ENCODE results near the gene ZNF423. TPM values are rescaled to one million over a fixed set of nuclear protein-coding genes. Genes with fewer than 3 reads are reported as not detected.

The ZNF423 gene
- polyA plus RNA-seq, 3 donors, result 1.9 to 15.4 (median 8.7) TPM

DNA sequence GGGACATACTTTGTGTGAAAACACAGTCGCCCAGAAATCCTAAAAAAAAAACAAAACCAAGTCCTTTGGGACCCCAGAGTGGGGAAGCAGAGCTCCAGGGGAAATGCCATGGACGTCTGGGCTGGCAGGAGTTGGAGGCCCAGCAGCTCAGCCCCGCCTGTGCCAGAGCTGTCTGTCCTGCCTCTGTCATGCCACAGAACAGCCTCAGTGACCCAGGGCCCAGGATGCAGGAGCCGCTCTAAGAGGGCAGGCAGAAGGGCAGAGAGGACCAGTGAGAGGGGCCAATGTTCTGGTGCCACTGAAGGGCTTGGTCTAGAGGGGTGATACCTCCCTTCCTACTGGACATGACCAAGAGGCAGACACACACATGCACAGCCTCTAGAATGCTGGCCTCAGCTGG is 316.2 kb downstream of the ZNF423 start:
- H3K27ac ChIP-seq (ENCODE audit: low read depth, low read length), result no peak overlapping the region
- 55 to 83% (median 65%) methylated on average over 4 of the region's 4 CpGs for WGBS, 3 donors

DNA sequence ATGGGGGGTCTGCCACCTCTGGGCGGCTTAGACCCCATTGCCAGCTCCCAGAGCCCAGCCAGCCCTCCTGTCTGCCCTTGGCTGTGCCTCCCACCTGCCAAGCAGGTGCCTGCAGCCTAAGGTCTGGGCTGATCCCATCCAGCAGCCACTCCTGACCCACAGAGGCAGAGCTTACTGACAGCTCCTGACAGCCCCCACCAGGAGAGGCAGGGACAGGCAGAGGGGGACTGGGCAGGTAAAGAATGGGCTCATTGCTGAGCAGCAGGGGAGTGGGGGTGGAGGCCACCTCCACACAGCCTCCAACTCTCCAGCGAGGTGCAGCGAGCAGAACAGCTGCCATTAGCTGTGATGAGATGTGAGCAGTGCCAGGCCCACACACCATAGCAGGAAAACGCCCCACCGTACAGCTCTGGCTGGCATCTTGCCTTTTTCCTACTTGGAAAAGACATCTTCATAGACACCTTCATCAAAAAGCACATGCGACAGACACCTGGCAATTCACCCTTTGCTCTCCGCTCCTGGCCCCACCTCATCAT is 317.9 kb downstream of the ZNF423 start:
- no peak overlapping the region for H3K27ac ChIP-seq (ENCODE audit: low read depth, low read length)
- 91 to 94% (median 93%) methylated on average over 7 of the region's 7 CpGs for WGBS, 3 donors

DNA sequence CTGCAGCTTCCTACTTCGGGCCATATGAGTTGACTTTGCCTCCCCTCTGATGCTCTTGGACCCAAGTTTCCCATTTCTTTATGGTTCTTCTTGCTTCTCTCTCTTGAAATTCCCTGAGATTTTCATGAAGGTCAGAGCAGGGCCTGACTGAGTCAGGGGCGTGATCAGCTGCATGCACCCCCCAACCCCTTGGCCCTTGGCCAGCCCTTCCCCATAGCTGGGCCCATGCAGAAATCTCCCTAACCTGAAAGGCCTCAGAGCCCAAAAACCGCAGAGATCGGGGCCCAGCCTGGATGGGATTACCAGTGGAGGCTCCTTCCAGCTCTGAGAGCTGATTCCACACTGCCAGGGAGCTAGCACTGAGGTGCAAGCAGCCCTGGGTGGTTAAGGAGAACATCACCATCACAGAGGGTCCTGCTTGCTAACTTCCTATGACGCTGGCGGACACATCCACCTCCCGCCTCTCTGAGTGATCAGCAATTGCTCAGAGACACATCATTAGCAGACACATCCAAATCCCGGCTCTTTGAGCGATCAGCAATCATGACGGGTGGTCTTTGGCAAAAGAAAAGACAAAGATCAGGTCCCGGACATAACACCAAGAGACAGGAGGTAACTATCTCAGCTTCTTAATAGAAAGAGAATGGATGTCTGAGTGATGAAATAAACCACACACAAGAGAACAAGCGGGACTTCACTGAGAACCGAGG is 320.9 kb downstream of the ZNF423 start:
- no peak overlapping the region for H3K27ac ChIP-seq (ENCODE audit: low read depth, low read length)
- WGBS, 3 donors, result 83 to 90% (median 90%) methylated on average over 13 of the region's 13 CpGs

DNA sequence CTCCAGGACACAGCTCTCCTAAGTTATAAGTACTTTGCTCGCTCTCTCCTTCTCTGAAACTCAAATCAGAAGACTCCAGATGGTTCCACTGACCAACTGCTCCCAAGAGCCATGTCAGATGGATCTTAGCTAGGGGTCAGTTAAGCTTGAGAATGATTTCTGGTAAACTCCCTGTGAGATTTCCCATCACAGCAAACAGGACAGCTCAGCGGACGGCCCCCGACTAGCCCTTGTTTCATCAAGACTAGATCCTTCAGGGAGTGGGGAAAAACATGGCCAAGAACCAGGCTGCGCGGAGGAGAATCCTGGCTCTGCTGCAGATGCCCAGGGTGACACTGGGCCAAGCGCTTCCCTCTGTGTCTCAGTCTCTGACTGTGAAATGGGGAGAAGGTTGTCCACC is 322.5 kb downstream of the ZNF423 start:
- 76 to 89% (median 79%) methylated on average over 7 of the region's 7 CpGs for WGBS, 3 donors
- H3K27ac ChIP-seq (ENCODE audit: low read depth, low read length), result no peak overlapping the region

DNA sequence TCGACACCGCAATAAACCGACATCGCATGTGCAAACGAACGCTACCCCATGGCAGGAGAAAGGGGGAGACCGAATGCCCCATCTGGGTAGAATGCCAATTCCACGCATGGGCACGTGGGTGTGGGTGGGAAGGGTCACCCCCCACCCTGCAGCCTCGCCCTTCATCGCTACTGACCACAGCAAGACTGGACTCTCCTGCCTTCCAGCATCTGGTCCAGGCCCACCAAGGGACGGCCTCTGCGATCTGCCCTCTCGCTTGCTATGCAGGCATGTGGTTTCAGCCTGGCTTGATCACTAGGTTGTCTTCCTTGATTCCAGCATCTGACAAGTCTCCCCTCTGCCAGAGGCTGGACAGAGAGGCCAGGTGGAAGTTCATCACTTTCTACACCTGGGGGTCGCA is 323.0 kb downstream of the ZNF423 start:
- WGBS, 3 donors, result 92 to 98% (median 93%) methylated on average over 15 of the region's 15 CpGs
- H3K27ac ChIP-seq (ENCODE audit: low read depth, low read length), result no peak overlapping the region

DNA sequence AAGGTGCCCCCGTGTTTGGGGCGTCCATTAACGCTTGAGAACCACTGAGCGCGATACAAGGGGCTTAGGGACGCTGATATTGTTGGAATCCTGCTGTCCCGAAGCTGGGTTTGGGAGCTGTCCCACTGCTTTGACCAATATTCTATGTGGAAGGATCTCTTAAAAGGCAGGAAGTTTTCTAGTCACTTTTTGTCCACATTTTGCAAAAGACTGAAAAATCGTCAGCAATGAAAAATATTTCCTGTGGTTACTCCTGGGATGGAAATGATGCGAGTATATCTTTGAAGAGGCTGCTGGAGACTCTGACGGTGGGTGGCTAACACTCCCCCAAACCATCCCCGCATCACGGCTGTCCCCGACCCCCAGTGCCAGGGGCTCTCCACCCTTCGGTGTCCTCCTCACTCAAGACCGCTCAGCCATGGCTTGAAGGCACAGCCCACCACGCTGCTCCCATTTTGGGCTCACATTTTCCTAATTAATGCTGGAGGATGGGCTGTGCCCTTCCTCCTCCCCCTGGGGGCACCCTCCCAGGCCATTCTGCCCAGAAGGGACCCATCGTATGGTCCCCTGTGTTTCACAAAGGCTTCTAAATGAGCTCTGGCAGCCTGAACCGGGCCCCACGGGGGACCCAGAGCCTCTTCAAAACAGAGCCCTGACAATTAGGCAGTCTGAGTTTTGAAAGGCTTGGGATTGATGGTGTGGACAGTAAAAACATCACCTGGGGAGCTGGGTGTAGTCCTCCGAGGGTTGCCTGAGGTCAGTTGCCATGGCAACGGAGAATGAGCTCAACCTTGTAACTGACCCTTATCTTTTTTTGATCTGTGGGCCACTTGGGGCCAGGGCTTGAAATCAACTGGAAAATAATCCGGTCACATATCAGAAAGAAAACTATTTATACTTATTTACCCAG is 323.7 kb downstream of the ZNF423 start:
- WGBS, 3 donors, result 70 to 81% (median 71%) methylated on average over 22 of the region's 22 CpGs
- no peak overlapping the region for H3K27ac ChIP-seq (ENCODE audit: low read depth, low read length)

DNA sequence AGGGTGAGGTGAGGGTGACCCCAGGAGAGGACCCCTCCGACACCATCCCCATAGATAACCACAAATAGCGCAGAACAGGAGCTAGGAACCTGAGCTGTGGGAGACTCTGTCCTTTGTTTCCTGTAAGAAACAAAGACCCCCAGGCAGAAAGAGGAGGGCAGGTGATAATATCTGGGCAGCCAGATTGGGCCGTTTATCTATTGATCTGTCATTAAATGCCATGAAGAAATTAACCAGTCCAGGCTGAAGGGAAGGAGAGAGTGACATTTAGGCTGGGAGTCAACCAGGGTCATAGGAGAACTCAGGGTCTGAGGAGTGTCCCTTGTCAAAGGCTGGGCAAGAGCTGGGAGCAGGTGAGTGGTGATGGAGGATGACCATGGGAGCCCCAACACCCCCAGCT is 324.5 kb downstream of the ZNF423 start:
- H3K27ac ChIP-seq (ENCODE audit: low read depth, low read length), result no peak overlapping the region
- 75 to 89% (median 88%) methylated on average over 3 of the region's 3 CpGs for WGBS, 3 donors

DNA sequence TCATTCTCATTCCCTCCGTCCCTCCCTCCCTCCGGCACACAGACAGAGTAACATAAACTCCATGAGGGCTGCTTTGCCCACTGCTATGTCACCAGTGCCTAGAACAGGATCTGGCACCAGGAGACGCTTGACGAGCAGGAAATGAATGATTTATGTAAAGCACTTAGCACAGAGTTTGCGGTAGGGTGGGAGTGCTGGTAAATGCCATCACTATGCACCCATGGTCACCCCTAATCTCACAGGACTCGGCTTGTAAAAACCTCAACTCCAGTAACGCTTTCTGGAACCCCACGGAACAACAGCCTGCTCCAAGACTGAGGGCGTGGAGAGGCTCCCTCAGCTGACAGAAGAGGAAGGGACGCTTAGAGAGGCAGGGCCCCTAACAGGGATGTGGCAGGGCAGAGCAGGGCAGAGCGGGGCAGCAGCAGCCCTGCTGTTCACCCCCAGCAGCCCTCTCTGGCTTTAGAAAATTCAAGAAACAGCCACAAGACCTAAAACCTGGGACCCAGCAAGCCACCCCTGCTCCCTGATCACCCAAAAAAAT is 325.4 kb downstream of the ZNF423 start:
- 49 to 76% (median 62%) methylated on average over 11 of the region's 11 CpGs for WGBS, 3 donors
- H3K27ac ChIP-seq (ENCODE audit: low read depth, low read length), result no peak overlapping the region

DNA sequence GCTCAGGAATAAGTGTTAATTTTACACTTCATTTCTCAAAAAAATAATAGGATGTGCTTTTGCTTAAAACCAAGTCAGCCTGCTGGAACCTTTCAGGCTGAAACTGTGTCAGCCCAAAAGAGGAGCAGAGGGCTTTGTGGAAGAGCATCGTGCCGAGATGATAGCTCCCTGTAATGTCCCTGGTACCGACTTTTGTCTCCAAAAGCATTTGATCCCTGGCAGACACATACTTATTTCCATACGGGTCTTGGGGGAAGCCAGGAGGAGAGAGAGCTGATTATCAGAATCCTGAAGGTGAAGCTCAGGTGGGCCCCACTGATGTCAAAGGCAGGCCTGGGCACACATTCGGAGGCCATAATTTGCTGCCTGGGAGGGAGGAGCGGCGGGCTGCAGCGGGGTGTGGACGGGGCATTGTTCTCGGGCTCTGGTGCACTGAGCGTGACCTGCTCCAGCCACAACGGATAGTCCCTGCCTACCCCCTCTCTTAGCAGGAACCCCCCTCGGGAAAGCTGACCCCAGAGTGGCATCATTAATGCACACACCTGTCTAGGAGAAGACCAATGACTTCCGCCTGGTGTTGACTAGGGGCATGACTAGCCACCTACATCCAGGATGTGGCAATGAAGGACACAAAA is 326.4 kb downstream of the ZNF423 start:
- no peak overlapping the region for H3K27ac ChIP-seq (ENCODE audit: low read depth, low read length)
- WGBS, 3 donors, result 87 to 89% (median 88%) methylated on average over 14 of the region's 14 CpGs

DNA sequence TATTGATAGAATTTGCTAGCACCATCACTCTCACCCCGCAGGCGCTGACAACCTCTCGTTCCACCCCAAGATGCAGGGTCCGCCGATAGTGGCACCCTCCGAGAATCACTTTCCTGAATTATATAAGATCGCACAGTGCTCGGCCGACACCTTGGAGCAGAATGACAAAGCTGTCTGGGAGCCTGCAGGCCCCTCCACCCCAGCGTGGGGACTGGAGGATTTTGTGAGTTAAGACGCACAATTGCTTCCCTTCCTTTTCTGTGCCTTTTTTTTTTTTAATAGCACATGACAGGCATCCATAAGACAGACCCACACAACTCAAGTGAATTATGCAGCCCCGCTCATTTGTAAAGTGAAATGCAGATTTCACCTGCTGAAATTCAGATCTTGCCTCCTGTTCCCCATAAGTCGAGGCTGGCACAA is 327.0 kb downstream of the ZNF423 start:
- no peak overlapping the region for H3K27ac ChIP-seq (ENCODE audit: low read depth, low read length)
- 50 to 88% (median 68%) methylated on average over 13 of the region's 13 CpGs for WGBS, 3 donors

DNA sequence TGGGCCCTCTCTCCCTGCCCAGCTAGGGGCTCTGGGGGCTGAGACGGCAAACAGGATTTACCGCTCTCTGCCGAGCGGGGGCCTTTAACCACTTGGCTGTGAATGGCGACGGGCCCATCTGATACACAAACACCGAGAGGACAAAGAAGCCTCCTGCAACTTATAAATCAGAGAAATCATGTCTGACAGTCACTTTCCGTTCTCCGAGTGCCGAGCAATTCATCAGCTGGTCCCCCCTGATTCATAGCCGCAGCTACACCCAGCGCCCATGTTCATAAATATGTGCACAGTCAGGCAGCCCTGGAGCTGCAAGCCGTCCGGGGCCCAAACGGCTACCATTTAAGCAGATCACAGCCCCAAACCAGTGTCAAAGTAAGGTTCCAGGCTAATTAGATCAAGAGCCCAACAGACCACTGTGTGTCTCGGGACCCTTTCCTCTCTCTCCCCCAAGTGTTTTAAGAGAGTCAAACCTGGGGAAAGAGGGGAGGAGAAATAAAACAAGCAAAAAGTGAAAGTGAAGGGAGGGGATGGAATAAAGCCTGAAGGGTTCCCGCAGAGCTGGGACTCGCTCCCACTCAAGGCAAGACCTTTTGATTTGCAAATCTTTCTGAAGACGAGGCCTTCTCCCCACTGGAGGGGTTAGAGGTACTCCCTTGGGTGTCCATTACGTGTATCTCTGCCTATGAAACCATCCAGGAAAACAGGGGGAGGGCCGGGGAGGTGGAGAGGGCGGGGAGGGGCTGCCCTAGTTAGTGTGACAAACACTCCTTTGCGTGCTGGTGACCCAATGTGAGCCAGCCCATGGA is 327.6 kb downstream of the ZNF423 start:
- WGBS, 3 donors, result 18 to 60% (median 20%) methylated on average over 23 of the region's 23 CpGs

DNA sequence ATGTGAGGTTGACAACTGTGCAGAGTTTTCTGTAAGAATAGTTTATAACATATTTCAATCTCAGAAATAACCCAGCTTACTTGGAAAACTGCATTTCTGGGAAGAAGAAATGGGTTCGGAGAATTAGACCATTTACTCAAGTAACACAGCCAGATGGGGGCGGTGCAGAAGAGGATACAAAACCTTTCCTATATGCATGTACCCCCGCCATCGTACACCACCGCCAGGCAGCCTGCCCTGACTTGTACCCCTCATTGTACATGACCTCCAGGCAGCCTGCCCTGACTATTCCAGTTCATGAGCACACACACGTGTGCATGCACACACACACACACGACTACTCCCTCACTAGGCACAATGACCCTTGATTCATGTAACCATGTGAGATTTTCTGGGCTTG is 328.3 kb downstream of the ZNF423 start:
- no peak overlapping the region for H3K27ac ChIP-seq (ENCODE audit: low read depth, low read length)
- WGBS, 3 donors, result 63 to 93% (median 73%) methylated on average over 7 of the region's 7 CpGs

More for the DNA sequence above, 327.6 kb downstream of the ZNF423 start:
- no peak overlapping the region for H3K27ac ChIP-seq (ENCODE audit: low read depth, low read length)

DNA sequence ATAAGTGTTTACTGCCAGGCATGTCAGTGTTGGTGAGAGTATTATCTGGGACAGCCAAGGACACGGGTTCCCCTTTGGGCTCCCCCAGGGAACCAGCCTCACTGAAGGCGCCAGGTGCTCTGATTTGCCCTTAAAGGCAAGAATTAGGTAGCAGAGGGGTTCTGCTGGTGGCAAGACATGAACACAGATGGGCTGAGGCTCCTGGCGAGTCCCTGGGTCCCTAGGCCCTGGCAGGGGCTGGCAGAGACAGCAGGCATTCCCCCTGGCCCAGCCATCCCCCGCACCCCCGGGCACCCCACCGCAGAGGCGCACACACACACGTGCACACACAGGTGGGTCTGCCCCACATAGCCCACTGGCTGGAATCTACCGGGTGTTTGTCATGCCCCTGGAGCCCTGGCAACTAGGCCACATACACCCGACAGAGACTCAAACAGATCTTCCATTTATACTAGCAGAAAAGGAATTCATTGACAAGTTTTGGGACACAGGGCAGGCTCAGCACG is 329.0 kb downstream of the ZNF423 start:
- WGBS, 3 donors, result 87 to 94% (median 88%) methylated on average over 11 of the region's 11 CpGs
- H3K27ac ChIP-seq (ENCODE audit: low read depth, low read length), result no peak overlapping the region

DNA sequence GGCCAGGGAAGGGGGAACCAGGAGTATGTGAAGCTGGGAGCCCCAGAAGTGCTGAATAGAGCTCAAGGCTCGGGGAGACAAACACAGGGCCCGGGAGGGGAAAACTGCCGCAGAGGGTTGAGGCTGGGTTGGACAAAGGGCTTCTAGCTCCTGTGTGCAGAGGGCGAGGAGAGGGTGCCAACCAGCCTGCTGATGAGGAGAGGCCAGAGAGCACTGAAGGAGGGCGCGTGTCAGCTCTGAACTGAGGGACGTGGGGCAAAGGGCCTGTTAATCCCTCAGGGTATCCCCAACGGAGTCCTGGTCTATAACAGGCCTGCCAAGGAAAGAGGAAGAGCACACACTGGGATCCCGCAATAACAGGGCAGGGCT is 331.0 kb downstream of the ZNF423 start:
- 65 to 80% (median 69%) methylated on average over 8 to 9 of the region's 9 CpGs for WGBS, 3 donors
- H3K27ac ChIP-seq (ENCODE audit: low read depth, low read length), result no peak overlapping the region

DNA sequence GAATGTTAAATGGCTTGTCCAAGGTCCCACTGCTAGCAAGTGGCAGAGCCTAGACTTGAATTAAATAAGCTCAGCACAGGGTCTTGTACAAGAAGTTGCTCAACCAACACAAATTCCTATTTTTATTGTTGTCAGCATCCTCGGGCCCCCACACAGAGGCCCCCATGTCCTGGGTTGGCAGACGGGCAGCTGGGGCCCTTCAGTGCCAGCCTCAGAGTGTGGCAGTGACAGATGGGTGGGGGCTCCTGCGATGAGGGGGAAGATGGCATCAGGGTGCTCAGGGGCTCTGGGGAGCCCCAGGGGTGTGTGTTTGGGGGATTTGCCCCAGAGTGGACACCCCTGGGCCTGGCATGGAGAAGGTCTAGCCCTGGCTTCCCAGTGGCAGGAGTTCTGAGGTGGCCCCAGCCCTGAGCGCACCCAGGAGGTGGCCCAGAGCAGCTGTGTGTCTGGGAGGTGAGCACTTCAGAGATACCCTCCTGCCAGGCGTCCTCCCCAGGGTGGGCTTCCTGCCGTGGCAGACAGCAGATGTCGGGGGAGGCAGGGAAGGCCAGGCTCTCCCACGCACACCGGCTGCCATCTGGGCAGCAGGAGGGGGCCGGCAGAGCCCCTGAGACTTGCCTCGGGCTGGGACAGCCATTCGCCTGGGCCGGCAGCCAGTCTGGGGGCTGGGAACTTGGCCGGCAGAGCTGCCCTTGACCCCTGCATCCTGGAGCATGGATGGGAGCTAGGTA is 331.5 kb downstream of the ZNF423 start:
- H3K27ac ChIP-seq (ENCODE audit: low read depth, low read length), result no peak overlapping the region
- WGBS, 3 donors, result 38 to 67% (median 51%) methylated on average over 14 of the region's 14 CpGs

DNA sequence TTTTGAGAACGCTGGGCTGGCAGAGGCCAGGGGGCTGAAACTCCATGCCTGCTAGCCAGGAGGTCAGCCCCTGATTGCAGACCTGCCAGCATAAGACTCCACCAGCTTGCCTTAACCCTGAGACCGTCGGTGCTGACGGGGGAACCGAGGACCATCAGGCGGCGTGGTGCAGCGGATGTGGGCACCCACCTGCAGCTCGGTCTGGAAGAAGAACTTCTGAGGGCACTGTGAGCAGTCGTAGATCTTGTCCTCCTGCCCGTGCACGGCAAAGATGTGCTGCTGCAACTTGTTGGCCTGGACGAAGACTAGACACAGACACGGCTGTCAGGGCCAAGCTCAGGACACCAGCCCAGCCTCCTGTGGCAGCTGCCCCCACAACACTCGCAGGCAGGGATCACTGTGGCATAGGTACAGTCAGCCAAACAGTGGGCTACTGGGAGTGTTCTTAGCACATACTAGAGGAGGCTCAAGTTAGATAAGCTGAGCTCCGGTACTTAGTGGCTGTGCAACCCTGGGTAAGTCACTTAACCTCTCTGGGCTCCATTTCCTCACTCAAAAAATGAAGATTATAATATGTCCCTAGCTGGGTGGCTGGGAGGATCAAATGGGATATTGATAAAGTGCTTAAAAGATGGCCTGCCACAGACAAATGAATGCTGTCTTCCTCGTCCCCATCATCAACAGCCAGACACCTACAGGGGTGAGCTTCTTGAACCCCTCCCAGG is 332.3 kb downstream of the ZNF423 start:
- WGBS, 3 donors, result 83 to 94% (median 87%) methylated on average over 17 of the region's 17 CpGs
- H3K27ac ChIP-seq (ENCODE audit: low read depth, low read length), result no peak overlapping the region

All from adipose tissue (tissue), 3 donors.